ENCODE data around the gene LIMCH1.
"Not testable (repeated sequence)": the region's sequence is repeated elsewhere in the genome, so short reads cannot be mapped to it uniquely, and the experiment has no call there.

LIMCH1 gene

DNA sequence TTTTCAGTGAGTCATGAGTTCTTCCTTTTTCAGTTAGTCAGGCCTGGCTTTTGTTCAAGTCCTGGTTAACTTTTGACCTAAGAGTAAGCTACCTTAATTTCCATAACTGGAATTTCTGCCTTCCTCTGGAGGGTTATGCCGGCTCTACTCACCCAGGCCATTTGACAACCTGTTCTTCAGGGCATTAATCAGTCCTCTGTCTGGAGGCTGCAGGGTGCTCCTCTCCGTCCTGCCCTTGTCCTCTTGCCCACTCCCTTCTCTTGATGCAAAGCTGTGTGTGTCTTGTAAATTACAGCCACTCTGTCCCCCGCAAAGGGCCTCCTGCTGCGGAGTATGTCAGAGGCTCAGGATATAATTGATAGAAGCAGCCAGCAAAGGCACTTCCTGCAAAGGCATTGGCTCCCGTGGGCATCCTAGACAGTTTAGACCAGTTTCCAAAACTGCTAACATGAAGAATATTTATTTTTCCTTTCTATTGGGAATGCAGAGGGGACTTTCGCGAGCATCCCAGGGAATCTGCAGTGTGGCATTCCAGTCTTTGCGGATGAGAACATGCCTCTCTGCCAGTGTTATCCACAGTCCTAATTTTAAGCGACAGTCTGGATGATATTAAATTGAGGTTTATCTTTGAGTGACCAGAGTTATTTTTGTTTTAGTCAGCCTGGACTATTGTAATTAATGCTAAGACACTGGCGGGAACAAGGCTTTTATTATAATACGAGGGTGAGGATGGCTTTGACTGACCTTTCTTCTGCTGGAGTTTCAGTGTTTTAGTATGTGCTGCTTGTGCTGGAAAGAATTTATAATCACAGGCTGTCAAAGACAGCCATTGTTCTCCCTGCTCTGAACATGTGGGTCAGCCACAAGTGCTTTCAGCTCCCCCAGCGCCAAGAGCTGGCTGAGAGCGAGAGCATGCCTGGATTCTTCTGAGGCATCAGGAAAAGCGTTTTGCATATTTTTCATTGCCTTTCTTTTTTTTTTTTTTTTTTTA is 74.2 kb downstream of the LIMCH1 start:
- no peak for DNase-seq

DNA sequence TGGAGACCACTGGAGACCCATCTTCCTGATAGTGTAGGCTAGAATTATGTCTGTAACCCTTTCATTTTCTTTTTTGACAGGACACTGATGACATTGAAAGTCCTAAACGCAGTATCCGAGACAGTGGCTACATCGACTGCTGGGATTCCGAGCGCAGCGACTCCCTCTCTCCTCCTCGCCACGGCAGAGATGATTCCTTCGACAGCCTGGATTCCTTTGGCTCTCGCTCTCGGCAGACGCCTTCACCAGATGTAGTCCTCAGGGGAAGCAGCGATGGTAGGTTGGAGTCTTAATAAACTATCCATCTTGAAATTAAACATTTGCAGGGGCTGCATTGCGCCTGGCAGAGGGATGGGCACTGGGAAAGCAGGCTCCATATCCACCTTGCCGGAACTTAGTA is 75.4 kb downstream of the LIMCH1 start:
- DNase-seq, result no peak

DNA sequence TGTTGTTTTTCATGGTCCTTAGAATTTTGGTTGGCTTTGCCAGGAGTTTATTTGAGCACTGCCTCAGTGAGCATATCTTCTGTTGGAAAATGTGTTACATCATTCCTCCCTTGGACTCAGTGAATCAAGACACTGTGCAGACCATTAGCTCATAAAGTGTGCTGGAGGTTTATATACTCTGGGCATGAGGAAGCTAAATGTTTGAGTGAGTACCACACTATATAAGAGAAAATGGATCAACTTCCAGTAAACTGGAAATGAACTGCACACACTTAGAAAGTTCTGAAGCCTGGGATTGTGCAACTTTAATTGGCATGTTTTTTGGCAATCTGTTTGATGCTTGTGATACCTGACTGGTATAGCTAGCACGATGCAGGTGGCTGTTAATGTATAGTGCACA is 75.9 kb downstream of the LIMCH1 start:
- DNase-seq, result no peak

DNA sequence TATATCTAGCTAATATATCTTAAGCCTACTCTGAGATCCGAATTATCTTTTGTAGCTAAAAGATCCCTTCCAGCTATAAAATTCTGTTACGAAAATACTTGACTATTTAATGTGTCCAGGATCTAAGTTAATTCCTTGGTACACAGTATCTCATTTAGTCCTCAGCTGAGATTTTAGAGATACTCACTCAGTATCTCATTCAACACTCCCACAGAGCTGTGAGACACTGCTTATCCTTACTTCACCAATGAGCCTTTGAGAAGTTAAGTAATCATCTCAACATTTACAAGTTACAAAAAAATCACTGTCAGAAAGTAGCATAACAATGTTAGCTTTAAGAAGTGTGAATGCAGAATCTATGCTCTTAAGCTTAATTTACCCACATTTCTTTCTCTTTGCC is 76.6 kb downstream of the LIMCH1 start:
- no peak for DNase-seq

DNA sequence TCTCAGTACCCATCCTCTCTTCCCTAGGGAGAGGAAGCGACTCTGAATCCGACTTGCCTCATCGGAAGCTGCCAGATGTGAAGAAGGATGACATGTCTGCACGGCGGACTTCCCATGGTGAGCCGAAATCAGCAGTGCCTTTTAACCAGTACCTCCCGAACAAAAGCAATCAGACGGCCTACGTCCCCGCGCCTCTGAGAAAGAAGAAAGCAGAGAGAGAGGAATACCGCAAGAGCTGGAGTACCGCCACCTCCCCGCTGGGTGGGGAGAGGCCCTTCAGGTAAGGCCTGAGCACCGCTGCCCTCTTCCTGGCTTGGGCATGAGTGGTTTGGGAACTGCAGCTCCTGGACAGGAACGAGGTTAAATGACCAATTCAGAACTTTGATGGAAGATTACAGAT is 81.2 kb downstream of the LIMCH1 start:
- DNase-seq, result no peak

DNA sequence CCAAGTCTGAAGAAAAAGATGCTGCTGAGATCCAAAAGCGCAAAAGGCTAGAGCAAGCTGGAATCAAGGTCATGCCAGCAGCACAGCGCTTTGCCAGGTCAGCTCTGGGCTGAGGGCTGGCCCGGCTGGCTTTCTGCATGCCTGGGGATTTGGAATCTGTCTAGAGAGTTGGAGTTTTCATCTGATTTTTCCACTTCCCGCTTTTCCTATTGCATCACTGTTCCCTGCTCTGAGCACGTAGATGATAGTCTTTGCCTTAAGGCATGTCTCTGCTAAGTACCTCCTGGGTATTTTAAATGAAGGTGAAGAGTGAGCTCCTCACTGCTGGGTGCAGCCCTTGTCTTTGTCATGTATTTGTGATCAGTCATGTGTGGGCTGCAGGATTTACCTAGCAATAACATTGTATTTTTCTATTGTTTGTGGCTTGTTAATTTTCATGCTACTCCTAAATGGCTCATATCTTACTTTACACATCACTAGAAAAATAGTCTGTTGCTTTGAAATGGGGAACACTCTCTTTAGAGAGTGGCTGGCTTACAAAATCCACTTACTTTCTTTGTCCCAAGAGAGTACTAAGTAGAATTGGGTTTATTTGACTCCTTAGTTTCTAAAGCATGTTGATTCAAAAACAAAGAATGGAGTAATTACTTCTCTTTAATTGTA is 82.8 kb downstream of the LIMCH1 start:
- no peak for DNase-seq

DNA sequence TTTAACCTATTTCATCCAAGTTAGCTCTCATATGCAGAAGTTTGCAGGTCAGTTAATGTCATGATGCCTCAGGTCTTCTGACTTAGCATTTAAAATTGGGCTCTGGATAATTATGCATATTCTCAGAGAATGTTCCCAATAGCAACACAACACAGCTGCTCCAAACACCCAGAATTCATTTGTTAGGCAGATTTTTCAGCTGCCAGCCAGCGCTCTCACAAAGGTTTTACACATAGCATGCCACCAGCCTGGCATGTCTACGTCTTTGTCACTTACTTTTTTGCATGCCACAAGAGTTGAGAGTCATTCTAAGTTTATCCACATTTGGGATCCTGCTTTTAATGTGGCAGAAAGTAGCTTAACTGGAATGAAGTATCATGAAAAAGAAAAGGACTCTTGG is 84.8 kb downstream of the LIMCH1 start:
- DNase-seq, result no peak

DNA sequence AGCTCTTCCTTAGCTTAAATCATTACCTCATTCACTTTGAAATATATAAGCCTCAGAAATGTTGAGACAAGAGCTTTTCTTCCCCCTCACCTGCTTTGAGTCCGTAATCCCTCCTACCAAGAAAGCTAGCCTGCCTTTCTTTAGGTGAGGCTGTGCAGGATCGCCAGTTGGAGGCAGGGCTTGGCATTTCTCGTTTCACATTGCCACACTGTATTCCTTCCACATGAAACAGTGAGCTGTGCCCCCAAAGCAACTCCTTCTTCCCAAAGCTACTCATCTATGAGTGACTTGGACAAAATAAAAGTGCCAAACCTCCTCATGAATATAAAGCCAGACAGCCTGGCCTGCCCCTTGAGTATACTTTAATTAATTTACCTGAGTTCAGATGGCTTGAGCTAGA is 86.8 kb downstream of the LIMCH1 start:
- DNase-seq, result no peak

DNA sequence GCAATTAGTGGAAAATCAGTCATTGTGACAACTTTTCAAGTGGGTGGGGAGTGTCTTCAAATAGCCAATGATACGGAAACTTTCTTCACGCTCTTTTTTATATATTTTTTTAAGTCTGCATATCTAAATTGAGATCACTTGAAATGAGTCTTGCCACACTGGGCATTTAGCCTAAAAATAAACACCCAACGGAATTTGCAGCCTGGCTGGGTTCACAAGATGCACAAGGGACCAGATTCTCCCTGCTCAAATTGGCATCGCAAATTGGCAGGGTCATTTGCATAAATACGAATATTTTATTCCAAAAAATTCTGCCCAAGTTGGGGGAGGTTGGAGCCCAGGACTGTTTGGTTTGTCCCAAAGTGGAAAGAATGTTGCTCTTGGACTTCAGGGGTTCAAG is 87.6 kb downstream of the LIMCH1 start:
- no peak for DNase-seq

DNA sequence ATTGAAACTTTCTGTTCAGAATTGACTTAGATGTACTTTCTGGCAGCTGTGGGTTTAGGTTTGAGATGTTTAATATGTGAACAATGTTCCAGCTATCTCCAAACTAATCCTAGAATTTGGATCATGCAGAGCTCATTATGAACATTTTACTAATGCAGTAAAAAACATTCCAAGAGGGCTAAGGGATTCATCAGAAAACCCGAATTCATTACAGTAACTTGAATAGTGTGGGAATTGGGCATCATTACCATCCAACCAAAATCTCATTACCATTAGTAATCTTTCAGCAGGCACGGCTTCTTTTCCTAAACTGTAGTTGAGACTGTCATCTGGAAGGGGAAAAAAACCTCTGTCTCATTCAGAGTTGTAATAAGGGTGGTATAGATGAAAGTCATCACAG is 91.0 kb downstream of the LIMCH1 start:
- DNase-seq, result no peak

DNA sequence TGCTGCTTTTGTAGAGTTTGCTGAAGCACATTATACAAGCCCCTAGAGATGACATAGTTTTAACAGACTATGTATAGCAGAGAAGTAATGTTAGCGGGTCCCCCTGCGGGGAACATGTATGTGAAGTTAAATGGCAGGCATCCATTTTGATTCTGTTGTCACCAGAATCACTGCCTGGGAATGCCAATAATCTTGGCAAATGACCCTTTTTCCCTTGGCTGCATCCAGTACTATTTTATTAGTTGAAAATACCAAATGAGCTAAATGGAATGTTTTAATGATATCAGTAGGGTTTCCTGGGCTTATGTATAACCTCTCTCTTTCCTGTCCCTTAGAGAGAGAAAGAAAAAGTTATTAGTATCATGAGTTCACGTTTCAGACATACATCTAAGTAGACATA is 93.6 kb downstream of the LIMCH1 start:
- no peak for DNase-seq

DNA sequence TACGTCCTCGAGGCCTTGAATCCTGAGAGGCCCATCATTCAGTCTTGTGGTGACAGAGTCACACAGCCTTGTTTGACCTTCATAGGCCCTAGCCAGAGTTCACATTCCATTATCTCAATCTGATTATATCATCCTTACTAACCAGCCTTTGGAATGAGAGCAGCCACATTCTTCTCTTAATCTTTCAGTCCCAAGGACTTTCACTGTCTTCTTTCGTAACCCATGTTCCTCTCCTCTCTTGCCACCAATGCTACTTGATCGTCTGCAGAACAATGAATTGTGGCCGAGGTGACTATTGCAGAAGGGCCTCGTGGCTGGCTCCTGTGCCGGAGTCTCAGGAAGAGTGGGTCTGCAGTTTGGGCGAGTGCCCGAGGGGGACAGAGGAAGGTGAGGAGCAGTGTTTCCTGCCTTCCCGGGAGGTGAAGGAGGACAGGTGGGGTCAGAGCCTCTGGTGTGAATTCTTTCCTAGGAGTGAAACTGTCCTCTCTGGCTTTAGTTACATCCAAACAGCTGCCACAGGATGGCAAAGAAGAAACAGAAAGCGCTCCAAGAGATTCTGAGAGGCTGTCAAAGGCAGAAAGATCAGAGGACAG is 94.6 kb downstream of the LIMCH1 start:
- no peak for DNase-seq

DNA sequence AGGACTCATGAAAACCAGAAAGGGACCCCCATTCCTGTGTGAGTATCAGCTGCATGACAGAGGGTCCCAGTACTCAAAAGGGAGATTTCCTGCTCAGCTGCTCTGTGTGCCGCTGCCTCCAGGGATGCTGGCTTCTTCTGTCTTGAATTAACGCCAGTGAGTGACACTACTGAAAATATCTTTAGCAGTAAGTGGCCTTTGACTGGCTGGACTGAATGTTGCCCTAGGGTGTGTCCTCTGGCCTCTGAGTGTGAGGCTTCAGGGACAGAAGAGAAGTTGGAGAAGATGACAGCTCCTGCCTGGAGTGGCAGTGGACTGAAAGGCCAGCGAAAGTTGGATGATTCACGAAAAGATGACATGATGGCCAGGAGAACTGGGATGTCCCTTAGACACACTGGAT is 95.4 kb downstream of the LIMCH1 start:
- no peak for DNase-seq

DNA sequence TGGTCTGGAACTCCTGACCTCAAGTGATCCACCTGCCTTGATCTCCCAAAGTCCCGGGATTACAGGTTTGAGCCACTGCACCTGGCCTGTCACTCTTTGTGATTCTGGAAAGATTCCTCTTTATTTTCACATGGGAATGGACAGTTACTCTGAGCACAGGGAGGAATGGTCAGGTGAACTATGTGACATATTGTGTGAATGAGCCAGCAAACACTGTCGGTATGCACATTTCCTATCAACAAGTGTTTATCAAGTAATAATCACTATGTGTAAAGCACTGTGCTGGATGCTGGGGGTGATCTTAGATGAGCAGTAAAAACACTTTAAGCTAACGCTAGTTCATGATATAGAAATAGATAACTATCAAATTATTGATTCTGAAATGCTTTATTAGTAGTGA is 97.5 kb downstream of the LIMCH1 start:
- no peak for DNase-seq

DNA sequence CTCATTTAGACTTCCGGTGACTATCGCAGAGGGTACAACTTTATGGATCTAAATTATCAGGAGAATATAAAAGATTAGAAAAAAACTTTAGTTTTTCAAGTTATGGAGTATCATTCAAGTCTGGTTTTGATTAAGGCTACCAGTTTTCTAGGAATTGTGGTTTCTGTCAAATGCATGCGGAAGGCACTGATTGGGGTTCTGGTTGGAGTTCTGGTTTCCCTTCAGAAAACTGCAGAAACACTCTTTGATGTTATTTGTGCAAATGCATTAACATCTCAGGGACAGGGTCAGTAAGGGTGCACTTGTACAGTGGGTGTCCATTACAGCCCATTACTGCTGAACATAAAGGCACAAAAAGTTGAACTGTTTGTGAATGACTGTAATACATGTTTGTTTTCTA is 100.2 kb downstream of the LIMCH1 start:
- no peak for DNase-seq

DNA sequence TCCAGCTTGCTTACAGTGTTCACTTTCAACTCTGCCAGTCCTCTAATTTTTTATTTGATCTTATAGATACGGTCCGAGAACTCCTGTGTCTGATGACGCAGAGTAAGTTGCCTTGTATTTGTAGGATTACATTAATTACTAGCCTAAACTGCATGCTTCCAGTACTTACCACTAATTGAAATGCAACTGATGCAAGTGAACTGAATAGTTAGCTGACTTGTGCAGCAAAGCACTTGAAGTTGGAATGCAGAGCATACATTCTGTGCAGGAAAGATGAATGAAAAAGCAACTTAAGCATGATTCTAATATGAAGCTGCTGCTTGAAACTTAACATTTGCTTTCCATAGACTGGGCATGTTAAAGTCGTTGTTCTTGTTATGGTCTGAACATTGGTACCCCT is 100.9 kb downstream of the LIMCH1 start:
- DNase-seq, result no peak

DNA sequence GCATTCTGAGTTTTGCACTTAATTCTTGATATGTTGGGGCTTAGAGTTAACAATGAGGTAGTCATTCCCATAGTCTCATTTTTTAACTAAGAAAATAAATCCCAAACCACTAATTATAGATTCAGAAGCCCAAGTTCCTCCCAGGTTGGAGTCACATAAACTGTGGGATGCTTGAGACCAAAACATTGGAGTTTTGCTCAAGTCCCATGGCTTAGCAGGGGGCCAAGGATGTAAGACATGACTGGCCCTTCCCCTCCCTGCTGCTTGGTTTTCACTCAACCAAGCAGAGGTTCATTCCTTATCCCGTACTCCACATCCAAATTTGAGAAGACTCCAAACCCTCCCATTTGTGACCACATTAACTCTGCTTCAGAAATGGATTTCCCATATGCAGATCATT is 101.3 kb downstream of the LIMCH1 start:
- DNase-seq, result no peak

DNA sequence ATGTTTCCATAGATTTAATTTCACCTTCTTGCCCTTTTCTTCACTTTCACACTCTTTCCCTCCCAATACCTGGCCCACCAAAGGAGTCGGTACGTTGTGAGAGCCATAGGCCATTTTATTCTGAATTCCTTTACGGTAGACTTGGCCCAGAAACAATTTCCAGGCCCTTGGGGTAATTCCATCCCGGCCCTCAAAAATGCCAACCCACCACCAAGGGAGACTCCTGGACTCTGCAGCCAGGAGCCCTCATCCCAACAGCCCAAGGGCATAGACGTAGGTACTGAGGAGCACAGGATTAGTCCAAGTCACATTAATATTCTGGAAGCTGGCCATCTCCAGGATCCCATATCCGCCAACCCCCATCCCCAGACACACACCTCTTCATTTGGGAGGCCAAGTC is 102.9 kb downstream of the LIMCH1 start:
- DNase-seq, result no peak

DNA sequence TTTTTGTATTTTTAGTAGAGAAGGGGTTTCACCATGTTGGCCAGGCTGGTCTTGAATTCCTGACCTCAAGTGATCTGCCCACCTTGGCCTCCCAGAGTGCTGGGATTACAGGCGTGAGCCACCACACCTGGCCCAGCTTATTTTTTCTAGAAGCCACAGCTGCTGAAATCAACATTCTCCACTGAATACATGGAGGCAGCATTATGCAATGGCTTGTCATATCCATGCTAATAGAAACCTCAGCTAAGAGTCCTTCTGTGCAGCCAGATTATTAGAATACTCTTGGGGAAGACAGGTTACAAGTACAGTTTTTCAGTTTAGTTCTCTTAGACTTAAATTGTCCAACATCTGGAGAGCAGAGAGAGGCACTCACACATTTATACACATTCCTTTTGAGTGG is 104.8 kb downstream of the LIMCH1 start:
- DNase-seq, result not testable (repeated sequence)

DNA sequence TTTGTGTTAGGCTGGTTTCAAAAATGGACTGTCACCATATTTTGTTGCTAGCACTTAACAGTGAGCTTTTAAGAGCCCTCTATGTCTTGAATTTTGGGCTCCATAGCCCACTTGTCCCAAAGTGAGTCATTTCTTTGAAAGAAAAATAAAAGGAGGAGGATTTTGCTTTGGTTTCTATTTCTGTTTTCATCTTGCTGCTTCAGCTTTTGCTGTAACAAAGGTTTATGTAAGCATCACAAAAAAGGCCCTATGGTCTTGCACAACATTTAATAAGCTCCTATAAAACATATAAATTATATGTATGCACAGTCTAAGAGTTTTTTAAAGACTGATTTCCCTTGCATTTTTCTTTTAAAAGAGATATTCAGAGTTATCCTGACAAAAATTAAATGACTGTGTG is 105.4 kb downstream of the LIMCH1 start:
- no peak for DNase-seq

DNA sequence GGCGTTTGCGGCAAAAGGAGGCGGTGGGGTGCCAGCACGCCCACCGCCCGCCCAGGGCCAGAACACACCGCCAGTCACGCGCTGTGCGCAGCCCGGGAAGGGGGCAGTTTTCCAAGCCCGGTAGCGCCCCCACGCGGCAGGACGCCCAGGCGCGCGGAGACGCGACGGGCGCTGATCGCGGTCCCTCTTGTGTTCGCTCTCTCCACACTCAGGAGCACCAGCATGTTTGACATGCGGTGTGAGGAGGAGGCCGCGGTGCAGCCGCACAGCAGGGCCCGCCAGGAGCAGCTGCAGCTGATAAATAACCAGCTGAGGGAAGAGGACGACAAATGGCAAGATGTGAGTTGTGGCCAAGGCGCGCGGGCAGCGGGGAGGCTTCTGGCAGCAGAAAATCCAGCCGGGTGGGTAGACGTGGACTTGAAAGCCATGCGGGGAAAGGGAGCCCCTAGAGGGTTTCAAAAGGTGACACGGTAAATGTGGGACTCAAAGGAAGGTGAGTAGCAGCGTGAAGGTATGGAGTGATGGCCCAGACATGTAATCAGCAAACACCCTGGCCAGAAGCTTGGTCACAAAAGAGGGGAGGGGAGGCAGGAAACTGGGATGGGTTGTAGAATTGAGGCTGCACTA is 106.4 kb downstream of the LIMCH1 start:
- DNase-seq, result no peak

DNA sequence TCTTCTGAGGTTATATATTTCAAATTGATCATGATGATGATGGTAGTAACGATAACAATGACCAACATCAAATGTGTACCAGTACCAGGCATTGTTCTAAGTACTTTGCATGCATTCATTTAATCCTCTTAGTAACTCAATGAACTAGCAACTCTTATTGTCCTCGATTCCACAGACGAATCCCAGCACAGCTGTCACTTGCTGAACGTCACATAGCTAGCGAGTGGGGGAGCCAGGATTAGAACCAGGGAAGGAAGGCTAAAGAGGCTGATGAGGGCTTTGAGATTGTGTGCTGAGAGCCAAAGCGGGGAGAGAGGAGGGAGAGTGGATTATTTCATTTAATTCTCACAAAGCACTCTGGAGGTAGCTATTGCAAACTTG is 106.9 kb downstream of the LIMCH1 start:
- no peak for DNase-seq

DNA sequence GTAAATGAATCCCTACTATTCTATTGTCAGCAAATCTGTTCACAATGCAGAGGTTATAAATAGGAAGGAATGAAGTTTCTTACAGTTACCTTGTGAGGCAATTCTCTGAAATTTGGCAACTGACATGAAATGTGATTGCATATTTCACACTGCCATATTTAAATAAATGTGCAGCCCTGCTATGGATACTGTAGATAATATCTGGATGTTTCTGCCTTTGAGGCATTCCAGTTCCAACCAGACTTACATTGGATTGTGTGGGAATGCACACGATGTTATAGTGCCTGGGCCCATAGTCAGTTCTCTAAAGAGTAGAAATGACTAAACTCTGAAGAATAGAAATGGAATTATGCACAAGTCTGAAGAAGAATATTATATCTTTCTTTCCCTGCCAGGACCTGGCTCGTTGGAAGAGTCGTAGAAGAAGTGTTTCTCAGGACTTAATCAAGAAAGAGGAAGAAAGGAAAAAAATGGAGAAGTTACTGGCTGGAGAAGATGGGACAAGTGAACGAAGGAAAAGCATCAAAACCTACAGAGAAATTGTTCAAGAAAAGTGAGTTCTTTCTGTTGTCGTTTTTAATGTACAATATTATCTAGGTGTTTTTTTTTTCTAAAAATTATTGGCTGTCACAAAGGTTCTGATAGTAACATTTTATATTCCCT is 107.9 kb downstream of the LIMCH1 start:
- DNase-seq, result no peak
